Endothelial cell of umbilical vein (primary cell): ENCODE measurements around the gene BIRC6. TPM values are rescaled to one million over a fixed set of nuclear protein-coding genes. Genes with fewer than 3 reads are reported as not detected.
"Not testable (repeated sequence)": the region's sequence is repeated elsewhere in the genome, so short reads cannot be mapped to it uniquely, and the experiment has no call there.

Source experiments
- BruUV-seq: library from RNA; stranded (reverse); fragments of 400-500 nt; replicated peaks from 2 replicates; lab custom pipeline; 2021; lab: Mats Ljungman, UMichigan
- CTCF ChIA-PET: fragments of 300-600, 350-600 bp; sonication (Branson Sonifier 250); formaldehyde crosslinking; loops from one replicate; lab custom pipeline; 2021; ENCODE audit warnings: antibody characterized with exemption, inconsistent platforms; lab: Charles Lee
- POLR2A ChIA-PET: fragments of 300-600, 350-600 bp; sonication (Branson Sonifier 250); formaldehyde crosslinking; loops from one replicate; lab custom pipeline; 2021; ENCODE audit warnings: antibody characterized with exemption, inconsistent platforms; lab: Charles Lee
- DNase-seq: peaks from one replicate; pipeline ENCODE4 v3.0.0-alpha.2; 2011; ENCODE audit warnings: low read depth, low spot score
- FAIRE-seq: peaks from 2 replicates; lab custom pipeline; 2011; peaks lifted over from hg19 to GRCh38; lab: Jason Lieb, UNC
- H2AFZ ChIP-seq: 2 replicates; pipeline ENCODE4 v1.6.0; 2012; ENCODE audit warnings: low read depth, low read length, control low read depth, inconsistent platforms
- H3K27ac ChIP-seq: 2 replicates; pipeline ENCODE4 v1.5.1; 2011; ENCODE audit warnings: low read depth, mild to moderate bottlenecking, control low read depth, low read length, moderate library complexity; ENCODE audit not compliant: insufficient read depth
- H3K27me3 ChIP-seq, 2 experiments: 2 replicates each; pipeline versions ENCODE4 v1.6.0 to v1.6.1; 2011; ENCODE audit warnings: low read length in 2 of 2, mixed read lengths in 1 of 2; ENCODE audit not compliant: control insufficient read depth in 2 of 2, insufficient read depth in 2 of 2
- H3K36me3 ChIP-seq, 2 experiments: 2 replicates in 1 of 2; 3 replicates in 1 of 2; pipeline ENCODE4 v1.5.1; 2011; ENCODE audit warnings: low read length in 2 of 2, mild to moderate bottlenecking in 1 of 2, moderate library complexity in 1 of 2; ENCODE audit not compliant: control insufficient read depth in 2 of 2, insufficient read depth in 2 of 2; ENCODE audit errors: extremely low read depth in 1 of 2
- H3K4me1 ChIP-seq: 3 replicates; pipeline ENCODE4 v1.5.1; 2011; ENCODE audit warnings: mild to moderate bottlenecking, low read length; ENCODE audit not compliant: control insufficient read depth, insufficient read depth; ENCODE audit errors: extremely low read depth
- H3K4me2 ChIP-seq: 2 replicates; pipeline ENCODE4 v1.6.1; 2011; ENCODE audit warnings: low read length, control low read depth, mixed read lengths; ENCODE audit not compliant: insufficient read depth
- H3K4me3 ChIP-seq, 3 experiments: fragments of 200-600 bp in 1 of 3; sonication (generic), shearing (Covaris generic) in 1 of 3; replicated peaks in 1 of 3; 2 replicates each; pipeline ENCODE4 v1.5.1; 2011 to 2016; ENCODE audit warnings: control low read depth in 3 of 3, low read length in 3 of 3, mild to moderate bottlenecking in 2 of 3, inconsistent platforms in 1 of 3, low read depth in 1 of 3, moderate library complexity in 1 of 3; ENCODE audit not compliant: insufficient read depth in 1 of 3
- H3K79me2 ChIP-seq: 2 replicates; pipeline ENCODE4 v1.6.0; 2012; ENCODE audit warnings: low read length, inconsistent platforms; ENCODE audit not compliant: control insufficient read depth, insufficient read depth
- H3K9ac ChIP-seq: replicated peaks from 2 replicates; pipeline ENCODE3; 2011; ENCODE audit warnings: low read length, control low read depth; ENCODE audit not compliant: insufficient read depth; ENCODE audit errors: extremely low read depth
- H3K9me1 ChIP-seq: replicated peaks from 3 replicates; pipeline ENCODE4 v1.6.0; 2011; ENCODE audit warnings: mild to moderate bottlenecking, low read length; ENCODE audit not compliant: control insufficient read depth, insufficient read depth; ENCODE audit errors: extremely low read depth
- H3K9me3 ChIP-seq: replicated peaks from 2 replicates; pipeline ENCODE4 v1.5.1; 2012; ENCODE audit warnings: low read length, inconsistent platforms; ENCODE audit not compliant: control insufficient read depth, insufficient read depth
- H4K20me1 ChIP-seq: replicated peaks from 2 replicates; pipeline ENCODE3; 2011; ENCODE audit warnings: mild to moderate bottlenecking, low read length; ENCODE audit not compliant: control insufficient read depth, insufficient read depth; ENCODE audit errors: extremely low read depth
- CTCF ChIP-seq, 2 donors: IDR thresholded peaks; 1 replicate in 1 of 2; 2 replicates in 1 of 2; pipeline ENCODE4 v1.5.1; 2011; ENCODE audit warnings: low read length in 2 of 2, mild to moderate bottlenecking in 2 of 2, moderate library complexity in 2 of 2, control low read depth in 1 of 2, inconsistent platforms in 1 of 2, low read depth in 1 of 2; ENCODE audit not compliant: insufficient read depth in 1 of 2; ENCODE audit errors: extremely low read depth in 1 of 2
- EZH2 ChIP-seq: IDR thresholded peaks from 2 replicates; pipeline ENCODE4 v1.6.1; 2012; ENCODE audit warnings: borderline replicate concordance, low read depth, mild to moderate bottlenecking, moderate library complexity, low read length, inconsistent platforms; ENCODE audit not compliant: severe bottlenecking
- FOS ChIP-seq: IDR thresholded peaks from 2 replicates; pipeline ENCODE4 v1.6.1; 2011; ENCODE audit warnings: mild to moderate bottlenecking, low read length, moderate library complexity, borderline replicate concordance; ENCODE audit not compliant: insufficient read depth
- GATA2 ChIP-seq: IDR thresholded peaks from 2 replicates; pipeline ENCODE4 v1.7.0; 2011; ENCODE audit warnings: low read depth, mild to moderate bottlenecking, moderate library complexity, mixed read lengths, low read length; ENCODE audit not compliant: insufficient read length, insufficient read depth
- JUN ChIP-seq: IDR thresholded peaks from 2 replicates; pipeline ENCODE4 v1.6.1; 2011; ENCODE audit warnings: borderline replicate concordance, low read depth; ENCODE audit not compliant: insufficient read length, insufficient read depth
- MAX ChIP-seq: IDR thresholded peaks from 2 replicates; pipeline ENCODE4 v1.6.1; 2011; ENCODE audit not compliant: insufficient read depth, insufficient read length
- MYC ChIP-seq: IDR thresholded peaks from one replicate; pipeline ENCODE4 v1.6.1; 2011; ENCODE audit warnings: mild to moderate bottlenecking, low read depth, low read length
- POLR2A ChIP-seq: IDR thresholded peaks from 2 replicates; pipeline ENCODE4 v1.6.1; 2012; ENCODE audit warnings: low read depth, mild to moderate bottlenecking, control low read depth, low read length
- POLR2AphosphoS5 ChIP-seq: IDR thresholded peaks from 2 replicates; pipeline ENCODE4 v1.6.1; 2012; ENCODE audit warnings: low read depth, mild to moderate bottlenecking, control low read depth, low read length, moderate library complexity; ENCODE audit not compliant: insufficient read depth
- dilution Hi-C: fragments of 300-500 bp; cut with MboI; formaldehyde crosslinking; loops from one replicate; pipeline ENCODE4 v1.15.0; 2019; ENCODE audit warnings: low sequenced_read_pairs; ENCODE audit not compliant: extremely low pct_ligation_motif_present
- intact Hi-C: fragments of 100-400 bp; cut with micrococcal nuclease; formaldehyde crosslinking; loops from one replicate; pipeline ENCODE4 v1.10.0; 2022
- polyA plus RNA-seq, 4 experiments: library from polyadenylated mRNA; depleted of rRNA in 3 of 4; stranded (reverse) in 3 of 4; unstranded in 1 of 4; fragments of >200 nt; gene quantifications; 2 replicates each; pipeline versions ENCODE4 v1.2.1 to v1.2.3, GENCODE V29; 2011 to 2012; ENCODE audit warnings: missing spikeins in 1 of 4
- total RNA-seq: library from RNA; stranded (reverse); gene quantifications from 2 replicates; pipeline ENCODE4 v1.2.3, GENCODE V29; 2021

BIRC6 gene
- total and polyA plus RNA-seq, 2 donors (not counting 3 experiments of a cell fraction or from before 2014, with no cell fraction given), result 34.2 to 83.1 TPM

GRCh38 chr2:32329180-32329980 is 27.4 kb upstream of the BIRC6 start:
- DNase-seq, H2AFZ ChIP-seq, H3K79me2 ChIP-seq, H3K27me3 ChIP-seq, FAIRE-seq, intact Hi-C loops, H3K27ac ChIP-seq, BruUV-seq, H3K4me3 ChIP-seq, dilution Hi-C loops, H3K36me3 ChIP-seq, POLR2A ChIA-PET, H3K4me1 ChIP-seq, H3K9ac ChIP-seq, H3K9me1 ChIP-seq, H4K20me1 ChIP-seq, H3K9me3 ChIP-seq, H3K4me2 ChIP-seq: not testable (repeated sequence)
- CTCF ChIA-PET, result interaction anchor here (0.7 to 1.6 kb wide), 2 partner anchors 9 to 12 kb away, joined by 3 to 4 read pairs; no protein-coding TSS in a partner anchor

- H3K79me2 ChIP-seq, result no peaks in the 10 kb centered on the region
- FAIRE-seq (no peak), DNase-seq (no peak)
- H3K27me3 ChIP-seq, result no peaks in the 10 kb centered on the region
- ChIA-PET POLR2A (no interaction called here), CTCF (interaction anchor here (0.7 kb wide), 1 partner anchor 9 kb away, joined by 3 read pairs; no protein-coding TSS in a partner anchor)
- BruUV-seq, result no TSS peak
- no peak overlapping the region for H3K9ac ChIP-seq
- dilution Hi-C loops, result no loop called here
- H3K4me1 ChIP-seq, result no peaks in the 10 kb centered on the region
- H4K20me1 ChIP-seq, result no peaks in the 10 kb centered on the region
- no peak overlapping the region for H3K4me2 ChIP-seq
- no peak overlapping the region for H3K4me3 ChIP-seq
- intact Hi-C loops, result no loop called here
- no peaks in the 10 kb centered on the region for H3K9me1 ChIP-seq
- H2AFZ ChIP-seq, result no peak overlapping the region
- H3K9me3 ChIP-seq, result no peaks in the 10 kb centered on the region
- no peak overlapping the region for H3K27ac ChIP-seq
- TF ChIP-seq EZH2, result no peak
- no peak for TF ChIP-seq JUN
- no peak for TF ChIP-seq MAX
- no peak for TF ChIP-seq GATA2
- no peak for TF ChIP-seq CTCF (IDR thresholded peaks at IDR 0.05; ENCODE audit: extremely low read depth in 1 of 2, insufficient read depth in 1 of 2, low read depth in 1 of 2, low read length in 2 of 2)
- TF ChIP-seq POLR2A, result no peak
- no peak for TF ChIP-seq POLR2AphosphoS5
- TF ChIP-seq FOS, result no peak
- TF ChIP-seq MYC, result no peak
- no peaks in the 10 kb centered on the region for H3K36me3 ChIP-seq
These were observed 26.7 kb upstream of the BIRC6 start for GRCh38 chr2:32330136-32330535.
